Transverse colon (tissue), 4 donors: ENCODE measurements around the gene TNFRSF4. TPM values are rescaled to one million over a fixed set of nuclear protein-coding genes. Genes with fewer than 3 reads are reported as not detected.

Source experiments
- DNase-seq: peaks from one replicate; pipeline ENCODE4 v3.0.0-alpha.2; 2019
- H3K27ac ChIP-seq, 4 donors: fragments of 200-600 bp; sonication (generic); 2 replicates each; pipeline ENCODE4 v1.5.1; 2016 to 2018; ENCODE audit warnings: inconsistent platforms in 4 of 4
- H3K27me3 ChIP-seq: fragments of 200-600 bp; sonication (generic); 2 replicates; pipeline ENCODE4 v1.5.1; 2017; ENCODE audit warnings: inconsistent platforms
- H3K36me3 ChIP-seq, 4 donors: fragments of 200-600 bp; sonication (generic); 2 replicates each; pipeline ENCODE4 v1.5.1; 2017 to 2019; ENCODE audit warnings: inconsistent platforms in 4 of 4
- H3K4me1 ChIP-seq, 4 donors: fragments of 200-600 bp; sonication (generic); 2 replicates each; pipeline ENCODE4 v1.5.1; 2017 to 2020; ENCODE audit warnings: inconsistent platforms in 4 of 4
- H3K4me3 ChIP-seq, 4 donors: fragments of 200-600 bp; sonication (generic); 1 replicate in 1 of 4; 2 replicates in 3 of 4; pipeline versions ENCODE4 v1.5.1 to v1.6.1; 2017 to 2019; ENCODE audit warnings: inconsistent platforms in 4 of 4
- H3K9me3 ChIP-seq, 2 donors: fragments of 200-600 bp; sonication (generic); 2 replicates each; pipeline ENCODE4 v1.5.1; 2017 to 2019; ENCODE audit warnings: inconsistent platforms in 2 of 2
- EP300 ChIP-seq: sonication (generic); formaldehyde crosslinking; IDR thresholded peaks from one replicate; pipeline ENCODE4 v1.6.1; 2017; ENCODE audit warnings: antibody characterized with exemption, low read depth
- POLR2A ChIP-seq: fragments of 450-650 bp; IDR thresholded peaks from one replicate; pipeline ENCODE4 v1.6.1; 2016; ENCODE audit warnings: antibody characterized with exemption, mild to moderate bottlenecking, moderate library complexity
- POLR2AphosphoS5 ChIP-seq, 3 donors: sonication (generic); formaldehyde crosslinking; IDR thresholded peaks; one replicate each; pipeline ENCODE4 v1.6.1; 2016; ENCODE audit warnings: antibody characterized with exemption in 3 of 3
- WGBS, 2 donors: methylation state at CpG; one replicate each; pipeline ENCODE4 v1.1.5; 2018; ENCODE audit warnings: low coverage in 1 of 2; 5-methylcytosine and 5-hydroxymethylcytosine counted together
- in situ Hi-C, 4 donors: fragments of 200-750 bp; cut with MboI; loops; one replicate each; pipeline versions ENCODE4 v1.15.0 to v1.15.1; 2017; ENCODE audit warnings: low sequenced_read_pairs in 3 of 4, low pct_ligation_motif_present in 1 of 4, low pct_unique_long_range_greater_than_20kb in 1 of 4
- intact Hi-C: fragments of 100-400 bp; cut with DNase I; formaldehyde crosslinking; loops from one replicate; pipeline ENCODE4 v1.15.1; 2023; ENCODE audit warnings: low total_unique reads
- total RNA-seq, 4 donors: library from RNA; depleted of rRNA; stranded (reverse); fragments of >200 nt; gene quantifications; one replicate each; pipeline ENCODE4 v1.1.0, GENCODE V29; 2016
- TF ChIP-seq, protein P1 (sequence below), 5 experiments: fragments of 200-600 bp in 3 of 5; fragments of 450-650 bp in 2 of 5; sonication (generic) in 3 of 5; IDR thresholded peaks; 1 replicate in 2 of 5; 2 replicates in 3 of 5; pipeline ENCODE4 v1.5.1; 2016 to 2017; ENCODE audit warnings: antibody characterized with exemption in 5 of 5, inconsistent platforms in 3 of 5, mild to moderate bottlenecking in 2 of 5, moderate library complexity in 1 of 5

The TNFRSF4 gene
- total RNA-seq, 4 donors from 2014 or later = 0.55 to 4.8 TPM; not detected in 2

DNA sequence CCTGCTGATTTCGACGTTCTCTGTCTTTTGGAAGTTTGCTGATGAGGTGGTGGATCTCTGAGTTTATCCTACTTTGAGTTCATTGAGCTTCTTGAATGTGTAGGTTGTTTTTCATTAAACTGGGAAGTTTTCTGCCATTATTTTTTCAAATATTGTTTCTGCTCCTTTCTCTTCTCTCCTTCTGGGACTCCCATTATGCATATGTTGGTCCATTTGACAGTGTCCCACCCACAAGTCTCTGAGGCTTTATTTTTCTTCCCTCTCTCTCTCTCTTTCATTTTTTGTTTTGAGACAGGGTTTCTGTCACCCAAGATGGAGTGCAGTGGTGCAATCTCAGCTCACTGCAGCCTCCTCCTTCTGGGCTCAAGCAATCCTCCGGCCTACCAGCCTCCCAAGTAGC lies 19.2 kb downstream of the TNFRSF4 start:
- H3K9me3 ChIP-seq = no peaks in the 10 kb centered on the region
- H3K4me3 ChIP-seq = no peak overlapping the region
- peaks cover 12% of the 10 kb centered on the region for H3K27me3 ChIP-seq
- no peaks in the 10 kb centered on the region for H3K4me1 ChIP-seq
- intact Hi-C loops = no loop called here
- in situ Hi-C loops = no loop called here
- WGBS, 2 donors = 90 to 91% methylated on average over 2 to 3 of the region's 3 CpGs
- TF ChIP-seq, protein P1, sequence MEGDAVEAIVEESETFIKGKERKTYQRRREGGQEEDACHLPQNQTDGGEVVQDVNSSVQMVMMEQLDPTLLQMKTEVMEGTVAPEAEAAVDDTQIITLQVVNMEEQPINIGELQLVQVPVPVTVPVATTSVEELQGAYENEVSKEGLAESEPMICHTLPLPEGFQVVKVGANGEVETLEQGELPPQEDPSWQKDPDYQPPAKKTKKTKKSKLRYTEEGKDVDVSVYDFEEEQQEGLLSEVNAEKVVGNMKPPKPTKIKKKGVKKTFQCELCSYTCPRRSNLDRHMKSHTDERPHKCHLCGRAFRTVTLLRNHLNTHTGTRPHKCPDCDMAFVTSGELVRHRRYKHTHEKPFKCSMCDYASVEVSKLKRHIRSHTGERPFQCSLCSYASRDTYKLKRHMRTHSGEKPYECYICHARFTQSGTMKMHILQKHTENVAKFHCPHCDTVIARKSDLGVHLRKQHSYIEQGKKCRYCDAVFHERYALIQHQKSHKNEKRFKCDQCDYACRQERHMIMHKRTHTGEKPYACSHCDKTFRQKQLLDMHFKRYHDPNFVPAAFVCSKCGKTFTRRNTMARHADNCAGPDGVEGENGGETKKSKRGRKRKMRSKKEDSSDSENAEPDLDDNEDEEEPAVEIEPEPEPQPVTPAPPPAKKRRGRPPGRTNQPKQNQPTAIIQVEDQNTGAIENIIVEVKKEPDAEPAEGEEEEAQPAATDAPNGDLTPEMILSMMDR (IDR thresholded peaks at IDR 0.05) = no peak
- no peak for TF ChIP-seq POLR2A
- no peak for TF ChIP-seq EP300
- TF ChIP-seq POLR2AphosphoS5 (IDR thresholded peaks at IDR 0.05) = no peak
- DNase-seq = no peak
- no peak overlapping the region for H3K27ac ChIP-seq
- H3K36me3 ChIP-seq = no peaks in the 10 kb centered on the region

DNA sequence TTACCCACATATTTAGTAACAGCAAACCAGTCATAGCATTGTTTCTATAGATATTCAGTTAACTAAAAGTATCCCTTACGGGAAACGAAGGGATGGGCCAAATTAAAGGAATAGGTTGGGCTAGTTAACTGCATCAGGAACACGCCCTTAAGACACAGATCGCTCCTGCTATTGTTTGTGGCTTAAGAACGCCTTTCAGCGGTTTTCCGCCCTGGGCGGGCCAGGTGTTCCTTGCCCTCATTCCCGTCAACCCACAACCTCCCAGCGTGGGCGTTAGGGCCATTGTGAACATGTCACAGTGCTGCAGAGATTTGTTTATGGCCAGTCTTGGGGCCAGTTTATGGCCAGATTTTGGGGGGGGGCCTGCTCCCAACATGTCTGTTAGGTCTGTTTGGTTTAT lies 22.2 kb downstream of the TNFRSF4 start:
- no peak overlapping the region for H3K27ac ChIP-seq
- in situ Hi-C loops (no loop called here), intact Hi-C loops (no loop called here)
- WGBS, 2 donors = 82 to 96% methylated on average over 5 to 11 of the region's 11 CpGs
- no peaks in the 10 kb centered on the region for H3K27me3 ChIP-seq
- H3K4me3 ChIP-seq = no peak overlapping the region
- no peaks in the 10 kb centered on the region for H3K9me3 ChIP-seq
- TF ChIP-seq POLR2A = no peak
- TF ChIP-seq, protein P1 (IDR thresholded peaks at IDR 0.05) = no peak
- no peak for TF ChIP-seq POLR2AphosphoS5 (IDR thresholded peaks at IDR 0.05)
- no peak for TF ChIP-seq EP300
- H3K36me3 ChIP-seq = no peaks in the 10 kb centered on the region
- H3K4me1 ChIP-seq = no peaks in the 10 kb centered on the region
- no peak for DNase-seq

DNA sequence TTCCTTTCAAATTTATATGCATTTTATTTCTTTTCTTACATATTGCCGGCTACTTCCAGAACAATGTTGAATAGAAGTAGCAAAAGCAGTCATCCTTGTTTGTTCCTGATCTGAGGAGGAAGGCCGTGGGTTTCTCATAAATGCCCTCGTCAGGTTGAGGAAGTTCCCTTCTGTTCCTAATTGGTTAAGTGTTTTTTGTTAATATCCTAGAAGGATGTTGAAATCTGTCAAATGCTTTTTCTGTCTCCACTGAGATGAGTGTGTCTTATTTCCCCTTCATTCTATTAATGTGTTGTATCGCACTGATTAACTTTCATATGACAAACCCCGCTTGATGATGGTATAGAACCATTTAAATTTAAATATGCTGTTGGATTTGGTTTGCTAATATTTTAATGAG lies 24.8 kb downstream of the TNFRSF4 start:
- no peaks in the 10 kb centered on the region for H3K27me3 ChIP-seq
- intact Hi-C loops (no loop called here), in situ Hi-C loops (loop anchor here in 1 of 4 donors (5.0 kb wide), 1 partner anchor 72 kb away; the partner anchor contains the start of gene C1orf159)
- H3K27ac ChIP-seq = no peak overlapping the region
- 66 to 82% methylated on average over 5 of the region's 5 CpGs for WGBS, 2 donors
- no peaks in the 10 kb centered on the region for H3K36me3 ChIP-seq
- no peaks in the 10 kb centered on the region for H3K4me1 ChIP-seq
- no peaks in the 10 kb centered on the region for H3K9me3 ChIP-seq
- no peak for TF ChIP-seq POLR2AphosphoS5 (IDR thresholded peaks at IDR 0.05)
- TF ChIP-seq, protein P1 (IDR thresholded peaks at IDR 0.05) = no peak
- TF ChIP-seq POLR2A = no peak
- TF ChIP-seq EP300 = no peak
- no peak overlapping the region for H3K4me3 ChIP-seq
- DNase-seq = no peak

DNA sequence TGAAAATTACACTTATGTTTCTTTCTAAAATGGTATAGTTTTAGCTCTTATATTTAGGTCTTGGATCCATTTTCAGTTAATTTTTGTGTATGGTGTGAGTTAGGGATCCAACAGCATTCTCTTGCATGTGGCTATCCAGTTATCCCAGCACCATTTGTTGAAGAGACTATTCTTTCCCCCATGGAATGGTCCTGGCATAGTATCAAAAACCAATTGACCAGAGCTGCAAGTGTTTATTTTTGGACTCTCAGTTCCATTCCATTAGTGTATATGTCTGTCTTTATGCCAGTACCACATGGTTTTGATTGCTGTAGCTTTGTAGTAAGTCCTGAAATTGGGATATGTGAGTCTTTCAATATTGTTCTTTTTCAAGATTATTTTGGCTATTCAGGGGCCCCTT lies 26.0 kb downstream of the TNFRSF4 start:
- H3K4me1 ChIP-seq = no peaks in the 10 kb centered on the region
- intact Hi-C loops = no loop called here
- no peaks in the 10 kb centered on the region for H3K27me3 ChIP-seq
- in situ Hi-C loops = loop anchor here in 1 of 4 donors (5.0 kb wide), 1 partner anchor 71 kb away; the partner anchor contains the start of gene C1orf159
- no peak for DNase-seq
- no peak overlapping the region for H3K27ac ChIP-seq
- TF ChIP-seq EP300 (no peak), POLR2AphosphoS5 (IDR thresholded peaks at IDR 0.05) (no peak), POLR2A (no peak)
- TF ChIP-seq, protein P1 (IDR thresholded peaks at IDR 0.05) = no peak
- H3K36me3 ChIP-seq = no peaks in the 10 kb centered on the region
- H3K9me3 ChIP-seq = no peaks in the 10 kb centered on the region
- H3K4me3 ChIP-seq = no peak overlapping the region
